NCI-H226 (cell line): ENCODE measurements around the gene SMYD1.

ENCODE experiments used
- DNase-seq: peaks from one replicate; pipeline ENCODE4 v3.0.0-alpha.2; 2015

The SMYD1 gene

GRCh38 chr2:88123975-88124917 is 56.6 kb downstream of the SMYD1 start:
- DNase-seq, result no peak

- DNase-seq, result no peak
These were observed 57.8 kb downstream of the SMYD1 start for GRCh38 chr2:88125344-88125923.

GRCh38 chr2:88125924-88126771 is 58.5 kb downstream of the SMYD1 start:
- no peak for DNase-seq

GRCh38 chr2:88126772-88127637 is 59.4 kb downstream of the SMYD1 start:
- DNase-seq, result no peak

- no peak for DNase-seq
These were observed 59.9 kb downstream of the SMYD1 start for GRCh38 chr2:88127638-88127887.

- DNase-seq, result no peak
These were observed 60.4 kb downstream of the SMYD1 start, which contains the start of gene FABP1 for GRCh38 chr2:88127888-88128653. TSS of gene FABP1 (minus strand) at chr2:88128062. CDS start at chr2:88128017, 45 bp downstream.

GRCh38 chr2:88128654-88129312 is 61.2 kb downstream of the SMYD1 start:
- no peak for DNase-seq

- no peak for DNase-seq
These were observed 61.8 kb downstream of the SMYD1 start for GRCh38 chr2:88129313-88129959.

- DNase-seq, result no peak
These were observed 63.8 kb downstream of the SMYD1 start for GRCh38 chr2:88131201-88131998.

- no peak for DNase-seq
These were observed 64.4 kb downstream of the SMYD1 start for GRCh38 chr2:88131999-88132368.

GRCh38 chr2:88133875-88134274 is 66.2 kb downstream of the SMYD1 start:
- DNase-seq, result no peak

- no peak for DNase-seq
These were observed 69.2 kb downstream of the SMYD1 start for GRCh38 chr2:88136817-88137216.

GRCh38 chr2:88137833-88138232 is 70.2 kb downstream of the SMYD1 start:
- no peak for DNase-seq

GRCh38 chr2:88139203-88139702 is 71.6 kb downstream of the SMYD1 start:
- no peak for DNase-seq

- no peak for DNase-seq
These were observed 72.2 kb downstream of the SMYD1 start for GRCh38 chr2:88139804-88140203.

GRCh38 chr2:88141952-88142351 is 74.3 kb downstream of the SMYD1 start:
- DNase-seq, result no peak

GRCh38 chr2:88144271-88144670 is 76.6 kb downstream of the SMYD1 start:
- DNase-seq, result no peak

GRCh38 chr2:88144914-88145497 is 77.4 kb downstream of the SMYD1 start:
- no peak for DNase-seq

- DNase-seq, result no peak
These were observed 79.0 kb downstream of the SMYD1 start for GRCh38 chr2:88146590-88146989.
